ENCODE data around the gene DAP. TPM values are rescaled to one million over a fixed set of nuclear protein-coding genes. Genes with fewer than 3 reads are reported as not detected.

DAP gene
- total and polyA plus RNA-seq, 2 experiments from 2014 or later, result 30.0 to 105 TPM

- no peak overlapping the region for H3K4me3 ChIP-seq
- H3K27ac ChIP-seq, result no peak overlapping the region
- no peaks in the 10 kb centered on the region for H3K36me3 ChIP-seq
- no peaks in the 10 kb centered on the region for H3K27me3 ChIP-seq
- no peaks in the 10 kb centered on the region for H3K4me1 ChIP-seq (ENCODE audit: low read depth)
- TF ChIP-seq, protein P1, sequence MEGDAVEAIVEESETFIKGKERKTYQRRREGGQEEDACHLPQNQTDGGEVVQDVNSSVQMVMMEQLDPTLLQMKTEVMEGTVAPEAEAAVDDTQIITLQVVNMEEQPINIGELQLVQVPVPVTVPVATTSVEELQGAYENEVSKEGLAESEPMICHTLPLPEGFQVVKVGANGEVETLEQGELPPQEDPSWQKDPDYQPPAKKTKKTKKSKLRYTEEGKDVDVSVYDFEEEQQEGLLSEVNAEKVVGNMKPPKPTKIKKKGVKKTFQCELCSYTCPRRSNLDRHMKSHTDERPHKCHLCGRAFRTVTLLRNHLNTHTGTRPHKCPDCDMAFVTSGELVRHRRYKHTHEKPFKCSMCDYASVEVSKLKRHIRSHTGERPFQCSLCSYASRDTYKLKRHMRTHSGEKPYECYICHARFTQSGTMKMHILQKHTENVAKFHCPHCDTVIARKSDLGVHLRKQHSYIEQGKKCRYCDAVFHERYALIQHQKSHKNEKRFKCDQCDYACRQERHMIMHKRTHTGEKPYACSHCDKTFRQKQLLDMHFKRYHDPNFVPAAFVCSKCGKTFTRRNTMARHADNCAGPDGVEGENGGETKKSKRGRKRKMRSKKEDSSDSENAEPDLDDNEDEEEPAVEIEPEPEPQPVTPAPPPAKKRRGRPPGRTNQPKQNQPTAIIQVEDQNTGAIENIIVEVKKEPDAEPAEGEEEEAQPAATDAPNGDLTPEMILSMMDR (IDR thresholded peaks at IDR 0.05; ENCODE audit: low read depth, low read length), result no peak
- DNase-seq (ENCODE audit: low read depth in 1 of 2, low spot score in 1 of 2), result no peak
- H3K9me3 ChIP-seq (ENCODE audit: low read depth), result no peaks in the 10 kb centered on the region
Observed at GRCh38 chr5:10711562-10711961, 49.5 kb downstream of the DAP start.

GRCh38 chr5:10710513-10711128 is 50.4 kb downstream of the DAP start:
- Histone ChIP-seq H3K4me3 (no peak overlapping the region), H3K9me3 (ENCODE audit: low read depth) (no peaks in the 10 kb centered on the region), H3K36me3 (no peaks in the 10 kb centered on the region), H3K4me1 (ENCODE audit: low read depth) (no peaks in the 10 kb centered on the region), H3K27me3 (no peaks in the 10 kb centered on the region), H3K27ac (no peak overlapping the region)
- TF ChIP-seq, protein P1 (IDR thresholded peaks at IDR 0.05; ENCODE audit: low read depth, low read length), result no peak
- no peak for DNase-seq (ENCODE audit: low read depth in 1 of 2, low spot score in 1 of 2)

GRCh38 chr5:10709933-10710332 is 51.1 kb downstream of the DAP start:
- TF ChIP-seq, protein P1 (IDR thresholded peaks at IDR 0.05; ENCODE audit: low read depth, low read length), result no peak
- Histone ChIP-seq H3K4me1 (ENCODE audit: low read depth) (no peaks in the 10 kb centered on the region), H3K27ac (no peak overlapping the region), H3K27me3 (no peaks in the 10 kb centered on the region), H3K4me3 (no peak overlapping the region), H3K36me3 (no peaks in the 10 kb centered on the region), H3K9me3 (ENCODE audit: low read depth) (no peaks in the 10 kb centered on the region)
- no peak for DNase-seq (ENCODE audit: low read depth in 1 of 2, low spot score in 1 of 2)

GRCh38 chr5:10709409-10709808 is 51.6 kb downstream of the DAP start:
- no peaks in the 10 kb centered on the region for H3K27me3 ChIP-seq
- no peaks in the 10 kb centered on the region for H3K9me3 ChIP-seq (ENCODE audit: low read depth)
- TF ChIP-seq, protein P1 (IDR thresholded peaks at IDR 0.05; ENCODE audit: low read depth, low read length), result no peak
- H3K4me3 ChIP-seq, result no peak overlapping the region
- no peaks in the 10 kb centered on the region for H3K4me1 ChIP-seq (ENCODE audit: low read depth)
- no peaks in the 10 kb centered on the region for H3K36me3 ChIP-seq
- no peak for DNase-seq (ENCODE audit: low read depth in 1 of 2, low spot score in 1 of 2)
- H3K27ac ChIP-seq, result no peak overlapping the region

DNA sequence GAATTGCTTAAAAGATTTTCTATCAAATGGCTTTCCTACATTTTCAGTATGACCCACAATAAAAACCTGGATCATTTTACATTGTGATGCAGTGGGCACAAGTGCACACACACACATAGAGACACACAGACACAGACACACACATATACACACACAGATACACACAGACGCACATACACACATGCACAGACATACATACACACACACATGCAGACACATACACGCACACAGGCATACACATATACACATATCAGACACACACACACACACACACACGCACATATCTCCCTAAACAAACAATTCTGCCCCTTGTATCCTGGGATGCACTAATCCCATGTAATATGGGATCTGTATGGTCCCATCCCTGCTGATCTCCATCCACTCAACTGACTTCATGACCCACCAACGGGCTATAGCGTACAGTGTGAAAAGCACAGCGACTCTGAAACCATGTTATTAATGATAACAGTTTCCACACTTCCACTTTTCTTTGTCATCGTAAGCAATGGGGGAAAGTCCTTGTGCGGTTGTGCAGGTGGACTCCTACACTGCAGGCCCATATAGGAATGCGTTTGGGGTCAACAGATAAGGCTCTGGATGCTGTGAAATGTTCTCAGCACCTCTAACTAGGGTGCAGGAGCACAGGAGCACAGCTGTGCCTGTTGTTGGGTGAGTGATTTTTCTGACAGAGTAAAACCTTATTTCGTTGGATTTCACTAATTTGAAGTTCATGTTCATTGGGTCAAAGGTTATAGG is 52.7 kb downstream of the DAP start:
- H3K27me3 ChIP-seq, result no peaks in the 10 kb centered on the region

More for the DNA sequence above, 52.7 kb downstream of the DAP start:
- TF ChIP-seq, protein P1 (IDR thresholded peaks at IDR 0.05; ENCODE audit: low read depth, low read length), result no peak
- Histone ChIP-seq H3K9me3 (ENCODE audit: low read depth) (no peaks in the 10 kb centered on the region), H3K36me3 (no peaks in the 10 kb centered on the region), H3K4me1 (ENCODE audit: low read depth) (no peaks in the 10 kb centered on the region), H3K27ac (no peak overlapping the region), H3K4me3 (no peak overlapping the region)
- no peak for DNase-seq (ENCODE audit: low read depth in 1 of 2, low spot score in 1 of 2)

Data from cardiac muscle cell (in vitro differentiated cells and primary cell).